Measurements from ENCODE around the gene CD40.

Gene CD40

GRCh38 chr20:46119547-46119946, 1.4 kb downstream of the CD40 start:
- H3K27ac Mint-ChIP-seq (ENCODE audit: low read depth) = no peak overlapping the region

GRCh38 chr20:46120136-46120535, 2.0 kb downstream of the CD40 start:
- Mint-ChIP-seq H3K27me3 (peaks cover 17% of the 10 kb centered on the region), H3K9me3 (no peaks in the 10 kb centered on the region), H3K4me3 (no peak overlapping the region), H3K27ac (ENCODE audit: low read depth) (no peak overlapping the region), H3K36me3 (ENCODE audit: insufficient read depth) (peaks cover 10% of the 10 kb centered on the region), H3K4me1 (peaks cover 9% of the 10 kb centered on the region)
- DNase-seq (ENCODE audit: low spot score in 2 of 2) = no peak
- ATAC-seq (replicated peaks; ENCODE audit: extremely low read depth, poor library complexity, severe bottlenecking) = no peak

More at GRCh38 chr20:46119547-46119946, 1.4 kb downstream of the CD40 start:
- ATAC-seq (replicated peaks; ENCODE audit: extremely low read depth, poor library complexity, severe bottlenecking) (no peak), DNase-seq (ENCODE audit: low spot score in 2 of 2) (no peak)
- peaks cover 17% of the 10 kb centered on the region for H3K27me3 Mint-ChIP-seq
- H3K36me3 Mint-ChIP-seq (ENCODE audit: insufficient read depth) = peaks cover 8% of the 10 kb centered on the region
- H3K9me3 Mint-ChIP-seq = no peaks in the 10 kb centered on the region
- H3K4me1 Mint-ChIP-seq = peaks cover 9% of the 10 kb centered on the region
- peak overlapping the region; percentile 91 for H3K4me3 Mint-ChIP-seq

GRCh38 chr20:46121184-46121930, 3.2 kb downstream of the CD40 start:
- Mint-ChIP-seq H3K4me1 (peaks cover 9% of the 10 kb centered on the region), H3K36me3 (ENCODE audit: insufficient read depth) (peaks cover 13% of the 10 kb centered on the region), H3K4me3 (no peak overlapping the region), H3K27ac (ENCODE audit: low read depth) (no peak overlapping the region), H3K27me3 (peaks cover 20% of the 10 kb centered on the region), H3K9me3 (no peaks in the 10 kb centered on the region)
- DNase-seq (ENCODE audit: low spot score in 2 of 2) (no peak), ATAC-seq (replicated peaks; ENCODE audit: extremely low read depth, poor library complexity, severe bottlenecking) (no peak)

GRCh38 chr20:46122071-46122470, 4.0 kb downstream of the CD40 start:
- no peaks in the 10 kb centered on the region for H3K9me3 Mint-ChIP-seq
- peaks cover 13% of the 10 kb centered on the region for H3K36me3 Mint-ChIP-seq (ENCODE audit: insufficient read depth)
- no peak for ATAC-seq (replicated peaks; ENCODE audit: extremely low read depth, poor library complexity, severe bottlenecking)
- no peak overlapping the region for H3K4me3 Mint-ChIP-seq
- H3K4me1 Mint-ChIP-seq = peaks cover 9% of the 10 kb centered on the region
- DNase-seq (ENCODE audit: low spot score in 2 of 2) = no peak
- H3K27me3 Mint-ChIP-seq = peaks cover 26% of the 10 kb centered on the region
- H3K27ac Mint-ChIP-seq (ENCODE audit: low read depth) = no peak overlapping the region

- no peak overlapping the region for H3K27ac Mint-ChIP-seq (ENCODE audit: low read depth)
- DNase-seq (ENCODE audit: low spot score in 2 of 2) (no peak), ATAC-seq (replicated peaks; ENCODE audit: extremely low read depth, poor library complexity, severe bottlenecking) (no peak)
- peaks cover 7% of the 10 kb centered on the region for H3K4me1 Mint-ChIP-seq
- no peaks in the 10 kb centered on the region for H3K9me3 Mint-ChIP-seq
- H3K27me3 Mint-ChIP-seq = peaks cover 25% of the 10 kb centered on the region
- no peak overlapping the region for H3K4me3 Mint-ChIP-seq
- H3K36me3 Mint-ChIP-seq (ENCODE audit: insufficient read depth) = peaks cover 13% of the 10 kb centered on the region
Measured at GRCh38 chr20:46122516-46123481, 4.7 kb downstream of the CD40 start.

GRCh38 chr20:46123482-46124245, 5.5 kb downstream of the CD40 start:
- ATAC-seq (replicated peaks; ENCODE audit: extremely low read depth, poor library complexity, severe bottlenecking) (no peak), DNase-seq (ENCODE audit: low spot score in 2 of 2) (no peak)
- Mint-ChIP-seq H3K36me3 (ENCODE audit: insufficient read depth) (peaks cover 12% of the 10 kb centered on the region), H3K9me3 (no peaks in the 10 kb centered on the region), H3K27me3 (peaks cover 20% of the 10 kb centered on the region), H3K4me3 (no peak overlapping the region), H3K27ac (ENCODE audit: low read depth) (no peak overlapping the region), H3K4me1 (no peaks in the 10 kb centered on the region)

GRCh38 chr20:46126440-46127056, 8.4 kb downstream of the CD40 start:
- Mint-ChIP-seq H3K36me3 (ENCODE audit: insufficient read depth) (peaks cover 12% of the 10 kb centered on the region), H3K9me3 (no peaks in the 10 kb centered on the region), H3K27ac (ENCODE audit: low read depth) (no peak overlapping the region), H3K4me3 (no peak overlapping the region), H3K4me1 (no peaks in the 10 kb centered on the region), H3K27me3 (peaks cover 49% of the 10 kb centered on the region)
- no peak for ATAC-seq (replicated peaks; ENCODE audit: extremely low read depth, poor library complexity, severe bottlenecking)
- DNase-seq (ENCODE audit: low spot score in 2 of 2) = no peak

GRCh38 chr20:46127396-46128010, 9.4 kb downstream of the CD40 start:
- Mint-ChIP-seq H3K27me3 (peaks cover 59% of the 10 kb centered on the region), H3K36me3 (ENCODE audit: insufficient read depth) (peaks cover 13% of the 10 kb centered on the region), H3K4me1 (peaks cover 3% of the 10 kb centered on the region), H3K4me3 (no peak overlapping the region), H3K9me3 (no peaks in the 10 kb centered on the region), H3K27ac (ENCODE audit: low read depth) (no peak overlapping the region)
- DNase-seq (ENCODE audit: low spot score in 2 of 2) (no peak), ATAC-seq (replicated peaks; ENCODE audit: extremely low read depth, poor library complexity, severe bottlenecking) (no peak)

- ATAC-seq (replicated peaks; ENCODE audit: extremely low read depth, poor library complexity, severe bottlenecking) (no peak), DNase-seq (ENCODE audit: low spot score in 2 of 2) (no peak)
- H3K4me1 Mint-ChIP-seq = peaks cover 8% of the 10 kb centered on the region
- H3K9me3 Mint-ChIP-seq = no peaks in the 10 kb centered on the region
- no peak overlapping the region for H3K4me3 Mint-ChIP-seq
- H3K36me3 Mint-ChIP-seq (ENCODE audit: insufficient read depth) = peaks cover 14% of the 10 kb centered on the region
- peaks cover 66% of the 10 kb centered on the region for H3K27me3 Mint-ChIP-seq
- no peak overlapping the region for H3K27ac Mint-ChIP-seq (ENCODE audit: low read depth)
Measured at GRCh38 chr20:46128310-46129151, 10.4 kb downstream of the CD40 start.

- Mint-ChIP-seq H3K4me3 (no peak overlapping the region), H3K27ac (ENCODE audit: low read depth) (no peak overlapping the region), H3K36me3 (ENCODE audit: insufficient read depth) (peaks cover 8% of the 10 kb centered on the region), H3K9me3 (no peaks in the 10 kb centered on the region), H3K4me1 (peaks cover 8% of the 10 kb centered on the region), H3K27me3 (peaks cover 66% of the 10 kb centered on the region)
- ATAC-seq (replicated peaks; ENCODE audit: extremely low read depth, poor library complexity, severe bottlenecking) (no peak), DNase-seq (ENCODE audit: low spot score in 2 of 2) (no peak)
Measured at GRCh38 chr20:46129955-46130481, 11.9 kb downstream of the CD40 start.

- Mint-ChIP-seq H3K27me3 (peaks cover 64% of the 10 kb centered on the region), H3K27ac (ENCODE audit: low read depth) (no peak overlapping the region), H3K36me3 (ENCODE audit: insufficient read depth) (peaks cover 6% of the 10 kb centered on the region), H3K4me1 (peaks cover 8% of the 10 kb centered on the region), H3K4me3 (no peak overlapping the region), H3K9me3 (no peaks in the 10 kb centered on the region)
- no peak for DNase-seq (ENCODE audit: low spot score in 2 of 2)
- no peak for ATAC-seq (replicated peaks; ENCODE audit: extremely low read depth, poor library complexity, severe bottlenecking)
Measured at GRCh38 chr20:46130534-46130933, 12.4 kb downstream of the CD40 start.
